ENCODE measurements around the gene SEC14L2. TPM values are rescaled to one million over a fixed set of nuclear protein-coding genes. Genes with fewer than 3 reads are reported as not detected.

SEC14L2 gene
- total and polyA plus RNA-seq, 2 of the 8 experiments (the other 6 are each of a cell fraction or from before 2014, with no cell fraction given) = 2.8 to 3.2 TPM

GRCh38 chr22:30357650-30358215 is 39.1 kb upstream of the SEC14L2 start (continued):
- TF ChIP-seq CHD7 (IDR thresholded peaks at IDR 0.05; ENCODE audit: insufficient replicate concordance, low read length) (no peak), ASH2L (IDR thresholded peaks at IDR 0.05; ENCODE audit: low read length) (no peak), CTCF (IDR thresholded peaks at IDR 0.05; ENCODE audit: control extremely low read depth in 1 of 3, insufficient read depth in 1 of 3, low read depth in 1 of 3, low read length in 3 of 3) (no peak), SUZ12 (IDR thresholded peaks at IDR 0.05; ENCODE audit: low read length) (no peak), RAD21 (IDR thresholded peaks at IDR 0.05 in 1 of 2, conservative IDR thresholded peaks at IDR 0.05 in 1 of 2; ENCODE audit: low read depth in 2 of 2, low read length in 2 of 2) (no peak), KDM1A (IDR thresholded peaks at IDR 0.05; ENCODE audit: borderline replicate concordance, low read length) (no peak), EP300 (IDR thresholded peaks at IDR 0.05; ENCODE audit: borderline replicate concordance in 1 of 2, low read depth in 2 of 2, low read length in 2 of 2) (no peak)
